ENCODE data around the gene BNIP3. TPM values are rescaled to one million over a fixed set of nuclear protein-coding genes. Genes with fewer than 3 reads are reported as not detected.

BNIP3 gene
- total RNA-seq, 2 donors from 2014 or later, result 33.6 to 81.5 TPM

- no peak for DNase-seq (ENCODE audit: low spot score)
- Histone ChIP-seq H3K36me3 (no peaks in the 10 kb centered on the region), H3K9me3 (no peaks in the 10 kb centered on the region), H3K4me1 (ENCODE audit: control insufficient read depth in 1 of 2, low read depth in 2 of 2) (peaks cover 0 to 6% of the 10 kb centered on the region in 2 donors), H3K27ac (no peak overlapping the region), H3K27me3 (replicated peaks; ENCODE audit: insufficient read depth) (no peaks in the 10 kb centered on the region), H3K4me3 (no peak overlapping the region)
- no peak for TF ChIP-seq CTCF (IDR thresholded peaks at IDR 0.05)
- no peak for ATAC-seq (ENCODE audit: insufficient number of reproducible peaks, low FRiP score, low read depth)
These were observed 37.6 kb upstream of the BNIP3 start for GRCh38 chr10:132019366-132019765.

GRCh38 chr10:132018446-132018845 is 36.7 kb upstream of the BNIP3 start:
- H3K4me1 ChIP-seq (ENCODE audit: control insufficient read depth in 1 of 2, low read depth in 2 of 2), result peaks cover 0 to 3% of the 10 kb centered on the region in 2 donors
- no peaks in the 10 kb centered on the region for H3K9me3 ChIP-seq
- ATAC-seq (ENCODE audit: insufficient number of reproducible peaks, low FRiP score, low read depth) (no peak), DNase-seq (ENCODE audit: low spot score) (no peak)
- no peak for TF ChIP-seq CTCF (IDR thresholded peaks at IDR 0.05)
- no peak overlapping the region for H3K27ac ChIP-seq
- H3K27me3 ChIP-seq (replicated peaks; ENCODE audit: insufficient read depth), result no peaks in the 10 kb centered on the region
- no peak overlapping the region for H3K4me3 ChIP-seq
- H3K36me3 ChIP-seq, result no peaks in the 10 kb centered on the region

GRCh38 chr10:132016514-132016913 is 34.8 kb upstream of the BNIP3 start:
- H3K9me3 ChIP-seq, result no peaks in the 10 kb centered on the region
- no peak for TF ChIP-seq CTCF (IDR thresholded peaks at IDR 0.05)
- no peaks in the 10 kb centered on the region for H3K4me1 ChIP-seq (ENCODE audit: control insufficient read depth in 1 of 2, low read depth in 2 of 2)
- H3K27me3 ChIP-seq (replicated peaks; ENCODE audit: insufficient read depth), result no peaks in the 10 kb centered on the region
- DNase-seq (ENCODE audit: low spot score) (no peak), ATAC-seq (ENCODE audit: insufficient number of reproducible peaks, low FRiP score, low read depth) (no peak)
- H3K4me3 ChIP-seq, result no peak overlapping the region
- H3K27ac ChIP-seq, result no peak overlapping the region
- no peaks in the 10 kb centered on the region for H3K36me3 ChIP-seq

GRCh38 chr10:132011445-132011844 is 29.7 kb upstream of the BNIP3 start:
- no peak for ATAC-seq (ENCODE audit: insufficient number of reproducible peaks, low FRiP score, low read depth)

GRCh38 chr10:132011024-132011423 is 29.3 kb upstream of the BNIP3 start:
- Histone ChIP-seq H3K4me1 (ENCODE audit: control insufficient read depth in 1 of 2, low read depth in 2 of 2) (no peaks in the 10 kb centered on the region), H3K9me3 (no peaks in the 10 kb centered on the region), H3K27ac (no peak overlapping the region), H3K36me3 (no peaks in the 10 kb centered on the region), H3K27me3 (replicated peaks; ENCODE audit: insufficient read depth) (no peaks in the 10 kb centered on the region), H3K4me3 (no peak overlapping the region)
- TF ChIP-seq CTCF (IDR thresholded peaks at IDR 0.05), result no peak
- DNase-seq (ENCODE audit: low spot score), result no peak
- no peak for ATAC-seq (ENCODE audit: insufficient number of reproducible peaks, low FRiP score, low read depth)

More at GRCh38 chr10:132011445-132011844, 29.7 kb upstream of the BNIP3 start:
- Histone ChIP-seq H3K27ac (no peak overlapping the region), H3K4me3 (no peak overlapping the region), H3K27me3 (replicated peaks; ENCODE audit: insufficient read depth) (no peaks in the 10 kb centered on the region), H3K36me3 (no peaks in the 10 kb centered on the region), H3K4me1 (ENCODE audit: control insufficient read depth in 1 of 2, low read depth in 2 of 2) (no peaks in the 10 kb centered on the region), H3K9me3 (no peaks in the 10 kb centered on the region)
- DNase-seq (ENCODE audit: low spot score), result no peak
- TF ChIP-seq CTCF (IDR thresholded peaks at IDR 0.05), result no peak
